SK-MEL-5 (cell line): ENCODE results near the gene CDC26. TPM values are rescaled to one million over a fixed set of nuclear protein-coding genes. Genes with fewer than 3 reads are reported as not detected.
"Not testable (repeated sequence)": the region's sequence is repeated elsewhere in the genome, so short reads cannot be mapped to it uniquely, and the experiment has no call there.

Experiments used
- DNase-seq: peaks from one replicate; pipeline ENCODE4 v3.0.0-alpha.2; 2016; ENCODE audit warnings: low read depth, low spot score
- in situ Hi-C: cut with HindIII; loops from 2 replicates; pipeline ENCODE4 v1.10.0; 2016; ENCODE audit warnings: low sequenced_read_pairs, high pct_unique_total_duplicates, low pct_unique_long_range_greater_than_20kb
- total RNA-seq: library from RNA; depleted of rRNA; stranded (reverse); fragments of >200 nt; shearing (Covaris generic); gene quantifications from 2 replicates; pipeline ENCODE4 v1.2.3, GENCODE V29; 2014

Gene CDC26
- total RNA-seq, 1 experiment from 2014 or later: 33.7 TPM

GRCh38 chr9:113298311-113298710 lies 22.9 kb upstream of the CDC26 start:
- in situ Hi-C loops: no loop called here
- DNase-seq: no peak

GRCh38 chr9:113296796-113297558 lies 21.6 kb upstream of the CDC26 start:
- in situ Hi-C loops: no loop called here
- no peak for DNase-seq

- DNase-seq, in situ Hi-C loops: not testable (repeated sequence)
These were observed 20.9 kb upstream of the CDC26 start for GRCh38 chr9:113296247-113296646.

GRCh38 chr9:113293285-113293878 lies 18.0 kb upstream of the CDC26 start:
- no peak for DNase-seq
- in situ Hi-C loops: no loop called here

GRCh38 chr9:113290052-113290607 lies 14.8 kb upstream of the CDC26 start:
- in situ Hi-C loops: no loop called here
- DNase-seq: no peak

GRCh38 chr9:113289091-113289490 lies 13.7 kb upstream of the CDC26 start:
- in situ Hi-C loops: no loop called here
- no peak for DNase-seq

GRCh38 chr9:113281356-113281755 lies 6.0 kb upstream of the CDC26 start:
- in situ Hi-C loops: no loop called here

GRCh38 chr9:113278840-113279239 lies 3.5 kb upstream of the CDC26 start:
- DNase-seq: no peak
- in situ Hi-C loops: no loop called here

More at GRCh38 chr9:113281356-113281755, 6.0 kb upstream of the CDC26 start:
- no peak for DNase-seq

GRCh38 chr9:113274474-113275156 lies 757 bp downstream of the CDC26 start:
- in situ Hi-C loops: no loop called here
- peak; percentile 79 for DNase-seq

- DNase-seq: no peak
- in situ Hi-C loops: no loop called here
These were observed 5.5 kb downstream of the CDC26 start for GRCh38 chr9:113269871-113270270.

GRCh38 chr9:113269355-113269754 lies 6.0 kb downstream of the CDC26 start:
- DNase-seq: no peak
- in situ Hi-C loops: no loop called here

GRCh38 chr9:113267911-113268566 lies 7.3 kb downstream of the CDC26 start:
- no peak for DNase-seq
- in situ Hi-C loops: no loop called here

- in situ Hi-C loops: no loop called here
- no peak for DNase-seq
These were observed 9.2 kb downstream of the CDC26 start for GRCh38 chr9:113266174-113266573.

- no peak for DNase-seq
- in situ Hi-C loops: no loop called here
These were observed 13.3 kb downstream of the CDC26 start for GRCh38 chr9:113261917-113262671.

- DNase-seq: no peak
- in situ Hi-C loops: no loop called here
These were observed 17.1 kb downstream of the CDC26 start for GRCh38 chr9:113258282-113258681.

GRCh38 chr9:113257863-113258262 lies 17.5 kb downstream of the CDC26 start:
- in situ Hi-C loops: no loop called here
- DNase-seq: no peak

- DNase-seq: no peak
- in situ Hi-C loops: no loop called here
These were observed 19.9 kb downstream of the CDC26 start for GRCh38 chr9:113255438-113255837.
